H1 (cell line): ENCODE data around the gene ISG20L2. TPM values are rescaled to one million over a fixed set of nuclear protein-coding genes. Genes with fewer than 3 reads are reported as not detected.

ENCODE experiments used
- CTCF ChIA-PET: fragments of 300-600 bp; sonication (Branson Sonifier 250); formaldehyde crosslinking; loops from one replicate; lab custom pipeline; 2021; ENCODE audit not compliant: partially characterized antibody; lab: Charles Lee
- POLR2A ChIA-PET: fragments of 300-600 bp; sonication (Branson Sonifier 250); formaldehyde crosslinking; loops from one replicate; lab custom pipeline; 2021; ENCODE audit warnings: inconsistent platforms; ENCODE audit not compliant: partially characterized antibody; lab: Charles Lee
- DNase-seq, 2 experiments: peaks; one replicate each; pipeline versions ENCODE4 v3.0.0 to v3.0.0-alpha.2; 2010 to 2022; ENCODE audit warnings: low spot score in 2 of 2, low read depth in 1 of 2, mixed read lengths in 1 of 2
- FAIRE-seq: peaks from 2 replicates; lab custom pipeline; 2011; peaks lifted over from hg19 to GRCh38; lab: Jason Lieb, UNC
- H2AFZ ChIP-seq: 2 replicates; pipeline ENCODE4 v1.8.1; 2012; ENCODE audit warnings: low read length, inconsistent platforms
- H2AK5ac ChIP-seq: 2 replicates; pipeline ENCODE4 v1.6.1; 2013; ENCODE audit warnings: low read depth, low read length
- H2BK120ac ChIP-seq: replicated peaks from 2 replicates; pipeline ENCODE3; 2013; ENCODE audit warnings: low read depth, low read length, inconsistent platforms
- H2BK12ac ChIP-seq: 2 replicates; pipeline ENCODE4 v1.6.1; 2013; ENCODE audit warnings: low read depth, low read length
- H2BK15ac ChIP-seq: 2 replicates; pipeline ENCODE4 v1.6.1; 2013; ENCODE audit warnings: low read length
- H2BK20ac ChIP-seq: 2 replicates; pipeline ENCODE4 v1.6.1; 2013; ENCODE audit warnings: low read length
- H2BK5ac ChIP-seq: 2 replicates; pipeline ENCODE4 v1.6.1; 2013; ENCODE audit warnings: low read depth, low read length
- H3K14ac ChIP-seq: 2 replicates; pipeline ENCODE4 v1.6.1; 2013; ENCODE audit warnings: inconsistent platforms; ENCODE audit not compliant: insufficient read length
- H3K18ac ChIP-seq: 2 replicates; pipeline ENCODE4 v1.6.1; 2013; ENCODE audit warnings: low read length; ENCODE audit errors: extremely low read depth
- H3K23ac ChIP-seq: 2 replicates; pipeline ENCODE4 v1.6.1; 2013; ENCODE audit warnings: inconsistent platforms; ENCODE audit not compliant: insufficient read length
- H3K23me2 ChIP-seq: 2 replicates; pipeline ENCODE4 v1.6.1; 2013; ENCODE audit warnings: low read depth, low read length
- H3K27ac ChIP-seq: 2 replicates; pipeline ENCODE4 v1.6.1; 2011; ENCODE audit warnings: low read depth, low read length, inconsistent platforms
- H3K27me3 ChIP-seq, 4 experiments: replicated peaks in 1 of 4; 1 replicate in 1 of 4; 2 replicates in 3 of 4; pipeline versions ENCODE4 v1.6.1 to v1.8.1; 2011 to 2013; ENCODE audit warnings: low read length in 3 of 4, mild to moderate bottlenecking in 3 of 4, inconsistent platforms in 2 of 4, mixed read lengths in 2 of 4, moderate library complexity in 1 of 4; ENCODE audit not compliant: control insufficient read depth in 3 of 4, insufficient read depth in 3 of 4; ENCODE audit errors: extremely low read depth in 1 of 4
- H3K36me3 ChIP-seq, 4 experiments: 2 replicates each; pipeline versions ENCODE4 v1.6.1 to v1.8.1; 2011 to 2013; ENCODE audit warnings: mild to moderate bottlenecking in 4 of 4, low read length in 3 of 4, moderate library complexity in 2 of 4, control low read depth in 1 of 4, inconsistent platforms in 1 of 4; ENCODE audit not compliant: insufficient read depth in 4 of 4, control insufficient read depth in 2 of 4
- H3K4ac ChIP-seq: replicated peaks from 2 replicates; pipeline ENCODE3; 2013; ENCODE audit warnings: low read length, low read depth, mixed read lengths, inconsistent platforms; ENCODE audit not compliant: insufficient read length
- H3K4me1 ChIP-seq, 4 experiments: replicated peaks in 1 of 4; 1 replicate in 1 of 4; 2 replicates in 3 of 4; pipeline versions ENCODE4 v1.6.1 to v1.8.1; 2011 to 2013; ENCODE audit warnings: low read length in 3 of 4, inconsistent platforms in 2 of 4, mixed read lengths in 1 of 4; ENCODE audit not compliant: insufficient read depth in 4 of 4, control insufficient read depth in 3 of 4
- H3K4me2 ChIP-seq, 2 experiments: 2 replicates each; pipeline versions ENCODE4 v1.6.1 to v1.8.1; 2011 to 2013; ENCODE audit warnings: low read depth in 2 of 2, low read length in 2 of 2, control low read depth in 1 of 2, inconsistent platforms in 1 of 2, mild to moderate bottlenecking in 1 of 2; ENCODE audit not compliant: insufficient read depth in 1 of 2
- H3K4me3 ChIP-seq, 4 experiments: fragments of 200-600, 300-600 bp in 1 of 4; sonication (generic), shearing (Covaris generic), sonication (Bioruptor Twin) in 1 of 4; 2 replicates each; pipeline versions ENCODE4 v1.5.1 to v1.8.1; 2011 to 2016; ENCODE audit warnings: low read length in 4 of 4, low read depth in 3 of 4, control low read depth in 2 of 4, inconsistent platforms in 2 of 4, mild to moderate bottlenecking in 2 of 4, mixed read lengths in 1 of 4, moderate library complexity in 1 of 4; ENCODE audit not compliant: insufficient read depth in 2 of 4; ENCODE audit errors: extremely low read depth in 1 of 4
- H3K56ac ChIP-seq: replicated peaks from 2 replicates; pipeline ENCODE3; 2013; ENCODE audit warnings: low read depth, mild to moderate bottlenecking, mixed read lengths, low read length, inconsistent platforms; ENCODE audit not compliant: insufficient read length
- H3K79me1 ChIP-seq: 2 replicates; pipeline ENCODE4 v1.6.1; 2013; ENCODE audit warnings: low read depth, low read length, control low read depth
- H3K79me2 ChIP-seq, 2 experiments: 2 replicates each; pipeline versions ENCODE4 v1.6.1 to v1.8.1; 2012 to 2013; ENCODE audit warnings: low read length in 2 of 2, mild to moderate bottlenecking in 2 of 2, inconsistent platforms in 1 of 2; ENCODE audit not compliant: insufficient read depth in 2 of 2, control insufficient read depth in 1 of 2
- H3K9ac ChIP-seq, 4 experiments: replicated peaks in 1 of 4; 1 replicate in 1 of 4; 2 replicates in 3 of 4; pipeline versions ENCODE4 v1.6.1 to v1.8.1; 2011 to 2013; ENCODE audit warnings: low read depth in 3 of 4, low read length in 3 of 4, control low read depth in 2 of 4, mild to moderate bottlenecking in 2 of 4, moderate library complexity in 2 of 4, inconsistent platforms in 1 of 4; ENCODE audit errors: extremely low read depth in 1 of 4
- H3K9me3 ChIP-seq, 2 experiments: 2 replicates each; pipeline versions ENCODE4 v1.6.1 to v1.8.1; 2012 to 2013; ENCODE audit warnings: mild to moderate bottlenecking in 2 of 2, moderate library complexity in 2 of 2, control low read depth in 1 of 2, inconsistent platforms in 1 of 2, low read depth in 1 of 2, low read length in 1 of 2, mixed read lengths in 1 of 2; ENCODE audit not compliant: insufficient read depth in 2 of 2
- H4K20me1 ChIP-seq, 2 experiments: replicated peaks in 1 of 2; 2 replicates each; pipeline versions ENCODE3 to v1.8.1; 2011 to 2013; ENCODE audit warnings: inconsistent platforms in 2 of 2, low read length in 2 of 2, mild to moderate bottlenecking in 1 of 2; ENCODE audit not compliant: insufficient read depth in 2 of 2, control insufficient read depth in 1 of 2
- H4K5ac ChIP-seq: 2 replicates; pipeline ENCODE4 v1.6.1; 2013; ENCODE audit warnings: low read length, low read depth, mixed read lengths, inconsistent platforms; ENCODE audit not compliant: insufficient read length
- H4K8ac ChIP-seq: 2 replicates; pipeline ENCODE4 v1.8.0; 2013; ENCODE audit warnings: mild to moderate bottlenecking, moderate library complexity, low read length, inconsistent platforms; ENCODE audit not compliant: insufficient read depth; ENCODE audit errors: extremely low read depth
- H4K91ac ChIP-seq: replicated peaks from 2 replicates; pipeline ENCODE3; 2013; ENCODE audit warnings: low read length, mixed read lengths, inconsistent platforms; ENCODE audit not compliant: insufficient read length
- BCL11A ChIP-seq, 2 experiments: IDR thresholded peaks; one replicate each; pipeline ENCODE4 v1.6.1; 2011; ENCODE audit warnings: low read depth in 2 of 2, low read length in 2 of 2, mild to moderate bottlenecking in 2 of 2
- CBX5 ChIP-seq: fragments of 300-800, 300-1000 bp; sonication (generic); IDR thresholded peaks from 2 replicates; pipeline ENCODE4 v1.7.1; 2016; ENCODE audit warnings: antibody characterized with exemption, low read length, low read depth
- CEBPB ChIP-seq: IDR thresholded peaks from 2 replicates; pipeline ENCODE4 v1.6.1; 2012; ENCODE audit warnings: low read depth, low read length
- CHD1 ChIP-seq: IDR thresholded peaks from 2 replicates; pipeline ENCODE4 v1.6.1; 2012; ENCODE audit warnings: low read depth, low read length, improper control_type of control experiment
- CHD2 ChIP-seq: IDR thresholded peaks from 2 replicates; pipeline ENCODE4 v1.6.1; 2012; ENCODE audit warnings: low read length, improper control_type of control experiment
- KDM5A ChIP-seq: fragments of 200-600 bp; IDR thresholded peaks from 2 replicates; pipeline ENCODE4 v1.7.1; 2012; ENCODE audit warnings: mild to moderate bottlenecking, low read length, inconsistent platforms, mixed read lengths
- RBBP5 ChIP-seq: IDR thresholded peaks from 2 replicates; pipeline ENCODE4 v1.7.1; 2012; ENCODE audit warnings: low read depth, mild to moderate bottlenecking, inconsistent platforms, low read length, moderate library complexity, borderline replicate concordance
- SP1 ChIP-seq: IDR thresholded peaks from 2 replicates; pipeline ENCODE4 v1.6.1; 2011; ENCODE audit warnings: low read depth, low read length
- TAF7 ChIP-seq: optimal IDR thresholded peaks from 2 replicates; pipeline ENCODE3; 2011; ENCODE audit warnings: low read depth, mild to moderate bottlenecking, inconsistent platforms, low read length, moderate library complexity, borderline replicate concordance
- TBP ChIP-seq: IDR thresholded peaks from 2 replicates; pipeline ENCODE4 v1.6.1; 2011; ENCODE audit warnings: low read depth, low read length, improper control_type of control experiment
- YY1 ChIP-seq: IDR thresholded peaks from 2 replicates; pipeline ENCODE4 v1.6.1; 2011; ENCODE audit warnings: low read depth, mild to moderate bottlenecking, low read length
- WGBS, 2 experiments: shearing (Covaris generic) in 1 of 2; methylation state at CpG; one replicate each; pipeline versions ENCODE4 v1.1.6 to v1.1.7; 2013 to 2015; ENCODE audit warnings: low lambda C conversion rate in 2 of 2, mixed read lengths in 2 of 2, inconsistent platforms in 1 of 2, low coverage in 1 of 2, missing lambda C conversion rate in 1 of 2; ENCODE audit not compliant: insufficient replicate concordance in 2 of 2, insufficient coverage in 1 of 2, insufficient read length in 1 of 2; ENCODE audit errors: extremely low coverage in 1 of 2, missing lambda C conversion rate in 1 of 2; 5-methylcytosine and 5-hydroxymethylcytosine counted together
- polyA plus RNA-seq, 7 experiments: library from polyadenylated mRNA; depleted of rRNA in 3 of 7; stranded (reverse) in 5 of 7; unstranded in 2 of 7; fragments of >200 nt in 5 of 7; fragments of 200-250 nt in 2 of 7; gene quantifications; 1 replicate in 5 of 7; 2 replicates in 1 of 7; 4 replicates in 1 of 7; pipeline versions ENCODE4 v1.2.1 to v1.2.3, GENCODE V29; 2011 to 2013; ENCODE audit warnings: missing spikeins in 2 of 7, mixed read lengths in 2 of 7
- total RNA-seq: library from RNA; stranded (reverse); fragmentation: NEBNext Ultra II Directional; extraction: Animal tissue kit (Norgen Biotek cat#: 25700); gene quantifications from 2 replicates; pipeline ENCODE4 v1.2.1, GENCODE V29; 2021
- TF ChIP-seq, protein P1 (sequence below): IDR thresholded peaks from 2 replicates; pipeline ENCODE4 v1.6.1; 2012; ENCODE audit warnings: inconsistent platforms
- TF ChIP-seq, protein P2 (sequence below): IDR thresholded peaks from 2 replicates; pipeline ENCODE4 v1.6.1; 2011; ENCODE audit warnings: low read length, improper control_type of control experiment

Gene ISG20L2
- total and polyA plus RNA-seq, 2 of the 8 experiments (the other 6 are each of a cell fraction or from before 2014, with no cell fraction given) = 47.5 to 53.0 TPM

DNA sequence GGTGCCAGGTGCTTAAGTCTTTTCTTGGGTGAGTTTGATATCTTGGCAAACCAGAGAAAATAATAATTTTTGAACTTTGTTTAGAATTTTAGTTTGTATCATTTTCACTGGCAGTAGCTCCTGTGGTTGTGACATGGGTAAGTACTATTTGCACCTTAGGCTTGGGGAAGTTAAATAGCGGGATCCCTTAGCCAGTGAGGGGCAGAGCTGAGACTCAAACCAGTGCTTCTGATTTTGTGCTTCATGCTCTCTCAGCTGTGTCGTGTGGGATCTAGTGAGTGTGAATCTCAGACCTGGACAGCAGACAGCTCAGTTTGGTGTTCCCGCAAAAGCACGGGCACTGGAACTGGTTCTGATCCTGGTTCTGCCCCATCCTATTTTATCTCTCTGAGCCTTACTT, 48.4 kb upstream of the ISG20L2 start:
- H3K23me2 ChIP-seq = no peaks in the 10 kb centered on the region
- no peak overlapping the region for H4K5ac ChIP-seq
- no peak overlapping the region for H3K27ac ChIP-seq
- no peaks in the 10 kb centered on the region for H3K4me1 ChIP-seq
- peaks cover 4 to 17% of the 10 kb centered on the region in 2 experiments for H4K20me1 ChIP-seq
- no peak overlapping the region for H3K56ac ChIP-seq
- FAIRE-seq (no peak), DNase-seq (no peak)
- 92% methylated on average over 4 of the region's 4 CpGs; no CpG with 5 or more reads in 1 of the 2 experiments for WGBS, 2 experiments
- 0 out of 7 replicates have a peak overlapping the region, but pooled peaks of 1 of the 4 experiments have one; percentile 19 for H3K9ac ChIP-seq
- no peak overlapping the region for H3K23ac ChIP-seq
- no peaks in the 10 kb centered on the region for H3K9me3 ChIP-seq
- no peak overlapping the region for H2BK15ac ChIP-seq
- H2BK5ac ChIP-seq = no peak overlapping the region
- H2AFZ ChIP-seq = no peak overlapping the region
- H3K4me3 ChIP-seq = no peak overlapping the region
- no peak overlapping the region for H2BK120ac ChIP-seq
- no peak overlapping the region for H3K4me2 ChIP-seq
- H3K79me2 ChIP-seq = peaks cover 11 to 87% of the 10 kb centered on the region in 2 experiments
- ChIA-PET CTCF (interaction anchor here (0.7 to 4.8 kb wide), 7 partner anchors 18 to 115 kb away, joined by 3 to 20 read pairs (median 3); no protein-coding TSS in a partner anchor), POLR2A (interaction anchor here (1.0 to 1.8 kb wide), 4 partner anchors 9 to 30 kb away, joined by 3 to 12 read pairs (median 5); partner anchors contain the start of genes HDGF and PRCC)
- H3K4ac ChIP-seq = no peak overlapping the region
- H3K14ac ChIP-seq = no peak overlapping the region
- H3K18ac ChIP-seq = no peak overlapping the region
- H3K79me1 ChIP-seq = peaks cover 11% of the 10 kb centered on the region; the same call in 1 of the 2 replicates
- H4K91ac ChIP-seq = no peak overlapping the region
- no peaks in the 10 kb centered on the region for H3K27me3 ChIP-seq
- no peak overlapping the region for H2BK12ac ChIP-seq
- H4K8ac ChIP-seq = no peak overlapping the region
- H2AK5ac ChIP-seq = no peak overlapping the region
- H3K36me3 ChIP-seq = peaks cover 0 to 12% (median 1%) of the 10 kb centered on the region in 4 experiments; a peak in 3 of 8 replicates
- no peak overlapping the region for H2BK20ac ChIP-seq
- no peak for TF ChIP-seq SP1
- TF ChIP-seq CHD1 = no peak
- no peak for TF ChIP-seq RBBP5
- TF ChIP-seq TAF7 = no peak
- TF ChIP-seq BCL11A (IDR thresholded peaks at IDR 0.05; ENCODE audit: low read depth in 2 of 2, low read length in 2 of 2) = no peak
- no peak for TF ChIP-seq YY1
- TF ChIP-seq, protein P1, sequence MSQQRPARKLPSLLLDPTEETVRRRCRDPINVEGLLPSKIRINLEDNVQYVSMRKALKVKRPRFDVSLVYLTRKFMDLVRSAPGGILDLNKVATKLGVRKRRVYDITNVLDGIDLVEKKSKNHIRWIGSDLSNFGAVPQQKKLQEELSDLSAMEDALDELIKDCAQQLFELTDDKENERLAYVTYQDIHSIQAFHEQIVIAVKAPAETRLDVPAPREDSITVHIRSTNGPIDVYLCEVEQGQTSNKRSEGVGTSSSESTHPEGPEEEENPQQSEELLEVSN = no peak
- no peak for TF ChIP-seq CBX5
- TF ChIP-seq KDM5A = no peak
- no peak for TF ChIP-seq CEBPB
- no peak for TF ChIP-seq TBP
- TF ChIP-seq CHD2 = no peak
- TF ChIP-seq, protein P2, sequence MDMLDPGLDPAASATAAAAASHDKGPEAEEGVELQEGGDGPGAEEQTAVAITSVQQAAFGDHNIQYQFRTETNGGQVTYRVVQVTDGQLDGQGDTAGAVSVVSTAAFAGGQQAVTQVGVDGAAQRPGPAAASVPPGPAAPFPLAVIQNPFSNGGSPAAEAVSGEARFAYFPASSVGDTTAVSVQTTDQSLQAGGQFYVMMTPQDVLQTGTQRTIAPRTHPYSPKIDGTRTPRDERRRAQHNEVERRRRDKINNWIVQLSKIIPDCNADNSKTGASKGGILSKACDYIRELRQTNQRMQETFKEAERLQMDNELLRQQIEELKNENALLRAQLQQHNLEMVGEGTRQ = no peak
